K562 (cell line): ENCODE measurements around the gene TMEM255A. TPM values are rescaled to one million over a fixed set of nuclear protein-coding genes. Genes with fewer than 3 reads are reported as not detected.

Source experiments
- DEAF1 ChIP-seq: fragments of 450-650 bp; formaldehyde crosslinking; IDR thresholded peaks from 2 replicates; pipeline ENCODE4 v1.4.0; 2020; ENCODE audit warnings: mild to moderate bottlenecking, moderate library complexity
- ELF2 ChIP-seq: fragments of 250-450 bp; sonication (Bioruptor Pico); IDR thresholded peaks from 2 replicates; pipeline ENCODE4 v1.5.0; 2021; ENCODE audit warnings: mild to moderate bottlenecking
- ETV5 ChIP-seq: sonication (generic); formaldehyde crosslinking; IDR thresholded peaks from 2 replicates; pipeline ENCODE4 v1.4.0; 2020; ENCODE audit warnings: low read depth, mild to moderate bottlenecking, missing genetic modification reagents
- FOXM1 ChIP-seq, 2 experiments: fragments of 450-650 bp in 1 of 2; sonication (generic) in 1 of 2; formaldehyde crosslinking in 1 of 2; IDR thresholded peaks; 2 replicates each; pipeline versions ENCODE4 v1.6.1 to v1.9.0; 2017 to 2022; ENCODE audit warnings: low read depth in 2 of 2, mild to moderate bottlenecking in 2 of 2, missing genetic modification reagents in 1 of 2, moderate library complexity in 1 of 2
- HMGN3 ChIP-seq: IDR thresholded peaks from 2 replicates; pipeline ENCODE4 v1.6.1; 2011; ENCODE audit warnings: borderline replicate concordance, low read depth, mild to moderate bottlenecking, mixed read lengths, low read length; ENCODE audit not compliant: insufficient read length; ENCODE audit errors: extremely low read depth
- HMGXB4 ChIP-seq: sonication (generic); formaldehyde crosslinking; IDR thresholded peaks from 2 replicates; pipeline ENCODE4 v1.8.1; 2023; ENCODE audit warnings: mild to moderate bottlenecking, missing genetic modification reagents
- HNRNPLL ChIP-seq: fragments of 200-400 bp; formaldehyde crosslinking; IDR thresholded peaks from 2 replicates; pipeline ENCODE4 v1.6.1; 2017; ENCODE audit warnings: low read length, low read depth, mild to moderate bottlenecking; ENCODE audit not compliant: poor library complexity, severe bottlenecking
- MAZ ChIP-seq, 2 experiments: fragments of 450-650 bp in 1 of 2; sonication (generic) in 1 of 2; formaldehyde crosslinking; IDR thresholded peaks in 1 of 2; conservative IDR thresholded peaks in 1 of 2; 2 replicates each; pipeline versions ENCODE4 v1.4.0 to v1.5.0; 2020; ENCODE audit warnings: mild to moderate bottlenecking in 1 of 2, missing genetic modification reagents in 1 of 2
- NCOA2 ChIP-seq, 2 experiments: fragments of 450-650 bp; IDR thresholded peaks; 2 replicates each; pipeline ENCODE4 v1.6.1; 2018; ENCODE audit warnings: mild to moderate bottlenecking in 2 of 2, moderate library complexity in 1 of 2; ENCODE audit not compliant: partially characterized antibody in 2 of 2
- NFE2L1 ChIP-seq: fragments of 450-650 bp; IDR thresholded peaks from 2 replicates; pipeline ENCODE4 v1.6.1; 2016; ENCODE audit warnings: missing genetic modification characterization, low read depth, mild to moderate bottlenecking, missing compliant biosample characterization, moderate library complexity, borderline replicate concordance
- NR1H2 ChIP-seq: sonication (generic); formaldehyde crosslinking; IDR thresholded peaks from 2 replicates; pipeline ENCODE4 v1.4.0; 2020; ENCODE audit warnings: mild to moderate bottlenecking, missing genetic modification reagents
- POLR2B ChIP-seq: fragments of 450-650 bp; IDR thresholded peaks from 2 replicates; pipeline ENCODE4 v1.6.1; 2018; ENCODE audit warnings: low read depth; ENCODE audit not compliant: partially characterized antibody
- RNF219 ChIP-seq: fragments of 250-450 bp; sonication (Bioruptor Pico); IDR thresholded peaks from 2 replicates; pipeline ENCODE4 v1.5.0; 2022; ENCODE audit warnings: mild to moderate bottlenecking
- SRSF9 ChIP-seq: fragments of 200-400 bp; formaldehyde crosslinking; IDR thresholded peaks from 2 replicates; pipeline ENCODE4 v1.6.1; 2017; ENCODE audit warnings: low read depth, low read length, borderline replicate concordance
- VEZF1 ChIP-seq: fragments of 200-800 bp; sonication (Bioruptor generic); IDR thresholded peaks from 2 replicates; pipeline ENCODE4 v1.6.1; 2017; ENCODE audit warnings: missing genetic modification characterization, missing compliant biosample characterization
- ZBTB43 ChIP-seq: sonication (generic); formaldehyde crosslinking; IDR thresholded peaks from 2 replicates; pipeline ENCODE4 v1.8.0; 2023; ENCODE audit warnings: mild to moderate bottlenecking, missing genetic modification reagents
- polyA plus RNA-seq, 8 experiments: library from polyadenylated mRNA; depleted of rRNA in 4 of 8; stranded (reverse) in 5 of 8; unstranded in 3 of 8; fragments of >200 nt; fragmentation: Nextera tagmentation in 2 of 8; fragmentation: Illumina TruSeq in 1 of 8; extraction: Ambion mirVana in 2 of 8; extraction: Trizol in 1 of 8; gene quantifications; 2 replicates each; pipeline versions ENCODE4 v1.2.1 to v1.2.3, GENCODE V29; 2011 to 2014; ENCODE audit warnings: inconsistent platforms in 1 of 8, missing spikeins in 1 of 8
- total RNA-seq, 7 experiments: library from RNA; depleted of rRNA in 6 of 7; stranded (reverse); fragments of >200 nt in 6 of 7; fragmentation: Illumina TruSeq in 2 of 7; extraction: Trizol in 2 of 7; gene quantifications; 2 replicates each; pipeline versions ENCODE4 v1.2.1 to v1.2.3, GENCODE V29; 2011 to 2021; ENCODE audit warnings: low replicate concordance in 1 of 7

TMEM255A gene
- total and polyA plus RNA-seq, 9 of the 15 experiments (the other 6 are each of a cell fraction or from before 2014, with no cell fraction given), result 0.01 TPM; not detected in 8

GRCh38 chrX:120250522-120251271 is 60.6 kb downstream of the TMEM255A start, which contains the start of gene ZBTB33 (continued):
- TF ChIP-seq HMGXB4 (CRISPR knock-in tag) (peak; percentile 85), HNRNPLL (peak; percentile 56), ZBTB43 (CRISPR knock-in tag) (0 out of 2 replicates have a peak, but pooled peaks have one; percentile 58), NFE2L1 (tag) (no peak), RNF219 (CRISPR knock-in tag) (no peak), NR1H2 (CRISPR knock-in tag) (peak; percentile 52; the same call in 1 of the 2 replicates), POLR2B (peak; percentile 65), ETV5 (CRISPR knock-in tag) (peak; percentile 72), NCOA2 (IDR thresholded peaks at IDR 0.05; ENCODE audit: partially characterized antibody in 2 of 2) (no peak), FOXM1 (IDR thresholded peaks at IDR 0.05; ENCODE audit: low read depth) (no peak), FOXM1 (CRISPR knock-in tag; IDR thresholded peaks at IDR 0.05; ENCODE audit: low read depth) (0 out of 2 replicates have a peak, but pooled peaks have one; percentile 54), HMGN3 (peak; percentile 36), DEAF1 (peak; percentile 100), ELF2 (CRISPR knock-in tag) (peak; percentile 72; the same call in 1 of the 2 replicates), SRSF9 (no peak), MAZ (CRISPR knock-in tag; conservative IDR thresholded peaks at IDR 0.05 in 1 of 2, IDR thresholded peaks at IDR 0.05 in 1 of 2) (peak; percentile 75 to 92), VEZF1 (CRISPR knock-in tag) (peak; percentile 48)
